MM.1S (cell line): ENCODE data around the gene PCBP2.

ENCODE experiments used
- DNase-seq: peaks from one replicate; pipeline ENCODE4 v3.0.0-alpha.2; 2015
- H2AFZ ChIP-seq: fragments of 300-600 bp; sonication (generic); 2 replicates; pipeline ENCODE4 v1.6.0; 2016; ENCODE audit warnings: antibody characterized with exemption, low read length
- H3F3A ChIP-seq: fragments of 300-600 bp; sonication (generic); 2 replicates; pipeline ENCODE4 v1.6.1; 2016; ENCODE audit warnings: mild to moderate bottlenecking, antibody characterized with exemption, low read length, moderate library complexity, mixed read lengths; ENCODE audit not compliant: insufficient read depth
- H3K27ac ChIP-seq: fragments of 300-600 bp; sonication (generic); 2 replicates; pipeline ENCODE4 v1.5.1; 2016; ENCODE audit warnings: mild to moderate bottlenecking, low read length
- H3K27me3 ChIP-seq: fragments of 300-600 bp; sonication (generic); replicated peaks from 2 replicates; pipeline ENCODE4 v1.6.0; 2016; ENCODE audit warnings: low read length; ENCODE audit not compliant: insufficient read depth
- H3K36me3 ChIP-seq: fragments of 300-600 bp; sonication (generic); replicated peaks from 2 replicates; pipeline ENCODE4 v1.6.1; 2016; ENCODE audit warnings: mild to moderate bottlenecking, low read length, mixed read lengths; ENCODE audit not compliant: insufficient read depth
- H3K4me1 ChIP-seq: fragments of 300-600 bp; sonication (generic); 2 replicates; pipeline ENCODE4 v1.6.1; 2016; ENCODE audit warnings: low read length, mixed read lengths
- H3K4me2 ChIP-seq: fragments of 300-600 bp; sonication (generic); 2 replicates; pipeline ENCODE4 v1.6.0; 2016; ENCODE audit warnings: low read depth, low read length
- H3K4me3 ChIP-seq: fragments of 300-600 bp; sonication (generic); 2 replicates; pipeline ENCODE4 v1.5.1; 2016; ENCODE audit warnings: low read length, mixed read lengths
- H3K79me2 ChIP-seq: fragments of 300-600 bp; sonication (generic); 2 replicates; pipeline ENCODE4 v1.6.1; 2016; ENCODE audit warnings: mixed run types, low read length, mixed read lengths
- H3K9ac ChIP-seq: fragments of 300-600 bp; sonication (generic); 2 replicates; pipeline ENCODE4 v1.6.1; 2016; ENCODE audit warnings: low read length, mixed read lengths
- H3K9me2 ChIP-seq: fragments of 300-600 bp; sonication (generic); replicated peaks from 2 replicates; pipeline ENCODE4 v1.6.1; 2016; ENCODE audit warnings: mild to moderate bottlenecking, low read length, mixed read lengths; ENCODE audit not compliant: insufficient read depth
- H3K9me3 ChIP-seq: fragments of 300-600 bp; sonication (generic); replicated peaks from 2 replicates; pipeline ENCODE4 v1.6.1; 2016; ENCODE audit warnings: mild to moderate bottlenecking, low read length, mixed read lengths; ENCODE audit not compliant: insufficient read depth
- H4K20me1 ChIP-seq: fragments of 300-600 bp; sonication (generic); 2 replicates; pipeline ENCODE4 v1.6.1; 2016; ENCODE audit warnings: mild to moderate bottlenecking, low read length, moderate library complexity, mixed read lengths; ENCODE audit not compliant: insufficient read depth
- CTCF ChIP-seq: fragments of 300-600 bp; sonication (generic); IDR thresholded peaks from 2 replicates; pipeline ENCODE4 v1.5.1; 2016; ENCODE audit warnings: antibody characterized with exemption, low read length, mixed read lengths
- EZH2 ChIP-seq: fragments of 300-600 bp; sonication (generic); optimal IDR thresholded peaks from 2 replicates; pipeline ENCODE3; 2017; ENCODE audit warnings: low read depth, mild to moderate bottlenecking, antibody characterized with exemption, low read length, mixed read lengths
- EZH2phosphoT487 ChIP-seq: fragments of 300-600 bp; sonication (generic); IDR thresholded peaks from 2 replicates; pipeline ENCODE4 v1.6.1; 2018; ENCODE audit warnings: antibody characterized with exemption, low read length

Gene PCBP2

DNA sequence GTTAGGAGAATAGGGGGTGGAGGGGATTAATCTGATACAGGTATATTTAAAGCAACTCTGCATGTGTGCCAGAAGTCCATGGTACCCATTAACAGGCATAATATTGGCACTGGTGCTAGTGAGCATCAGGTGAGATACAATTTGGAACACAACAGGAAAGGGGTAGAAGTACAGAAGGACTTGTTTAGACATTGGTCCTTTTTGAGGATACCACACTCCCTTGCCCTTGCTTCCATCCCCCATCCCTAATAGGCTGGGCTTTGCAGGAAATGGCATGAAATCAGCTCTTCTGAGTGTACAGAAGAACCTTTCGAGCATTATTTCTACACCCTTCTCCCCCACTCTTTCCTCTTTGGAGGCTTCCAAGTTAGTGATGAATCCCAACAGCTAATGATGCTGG is 16.4 kb downstream of the PCBP2 start:
- H3K36me3 ChIP-seq = peaks cover 9% of the 10 kb centered on the region
- peak; percentile 18 for DNase-seq
- H2AFZ ChIP-seq = no peak overlapping the region
- H3K79me2 ChIP-seq = peaks cover 90% of the 10 kb centered on the region
- no peaks in the 10 kb centered on the region for H3K27me3 ChIP-seq
- H3K9ac ChIP-seq = peak overlapping the region; percentile 58; the same call in 1 of the 2 replicates
- H3K4me2 ChIP-seq = peak overlapping the region; percentile 61
- H3F3A ChIP-seq = peaks cover 92% of the 10 kb centered on the region
- no peaks in the 10 kb centered on the region for H3K9me2 ChIP-seq
- H3K27ac ChIP-seq = peak overlapping the region; percentile 94
- no peaks in the 10 kb centered on the region for H4K20me1 ChIP-seq
- no peaks in the 10 kb centered on the region for H3K9me3 ChIP-seq
- peaks cover 88% of the 10 kb centered on the region for H3K4me1 ChIP-seq
- H3K4me3 ChIP-seq = no peak overlapping the region
- TF ChIP-seq CTCF = no peak

GRCh38 chr12:53472056-53472582 is 20.2 kb downstream of the PCBP2 start:
- H4K20me1 ChIP-seq = no peaks in the 10 kb centered on the region
- no peak overlapping the region for H2AFZ ChIP-seq
- H3K9me3 ChIP-seq = no peaks in the 10 kb centered on the region
- peak overlapping the region; percentile 97 for H3K27ac ChIP-seq
- TF ChIP-seq EZH2 (no peak), CTCF (no peak), EZH2phosphoT487 (no peak)
- H3K4me3 ChIP-seq = peak overlapping the region; percentile 21; the same call in 1 of the 2 replicates
- no peaks in the 10 kb centered on the region for H3K9me2 ChIP-seq
- no peaks in the 10 kb centered on the region for H3K27me3 ChIP-seq
- peaks cover 88% of the 10 kb centered on the region for H3K4me1 ChIP-seq
- peaks cover 92% of the 10 kb centered on the region for H3F3A ChIP-seq
- peaks cover 9% of the 10 kb centered on the region; the same call in 1 of the 2 replicates for H3K36me3 ChIP-seq
- H3K4me2 ChIP-seq = peak overlapping the region; percentile 85
- H3K79me2 ChIP-seq = peaks cover 90% of the 10 kb centered on the region
- peak overlapping the region; percentile 76 for H3K9ac ChIP-seq
- DNase-seq = peak; percentile 8

DNA sequence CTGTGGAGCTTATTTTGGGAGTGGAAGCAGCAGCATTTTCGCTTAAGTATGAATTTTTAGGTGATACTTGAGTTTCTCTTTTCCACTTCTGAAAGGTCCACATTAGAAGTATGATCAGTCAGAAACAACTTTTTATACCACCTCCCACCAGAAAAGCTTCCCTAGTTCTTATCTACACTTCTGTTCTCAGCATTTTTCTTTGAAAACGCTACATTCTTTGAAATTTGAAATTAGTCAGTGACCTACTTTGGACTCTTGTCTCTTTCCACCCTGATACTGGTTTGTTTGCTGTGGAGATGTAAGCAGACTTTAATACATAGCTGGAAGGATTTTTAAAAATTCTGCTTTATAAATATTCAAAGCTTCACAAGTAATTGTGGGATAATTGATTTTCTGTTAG is 22.2 kb downstream of the PCBP2 start:
- Histone ChIP-seq H3K4me3 (peak overlapping the region; percentile 49), H3K4me2 (peak overlapping the region; percentile 85), H3K9me2 (no peaks in the 10 kb centered on the region), H2AFZ (no peak overlapping the region), H3K4me1 (peaks cover 85% of the 10 kb centered on the region), H3K79me2 (peaks cover 90% of the 10 kb centered on the region), H3K27ac (peak overlapping the region; percentile 97), H4K20me1 (no peaks in the 10 kb centered on the region), H3F3A (peaks cover 90% of the 10 kb centered on the region), H3K27me3 (no peaks in the 10 kb centered on the region), H3K9me3 (no peaks in the 10 kb centered on the region), H3K9ac (peak overlapping the region; percentile 76), H3K36me3 (peaks cover 9% of the 10 kb centered on the region; the same call in 1 of the 2 replicates)
- DNase-seq = peak; percentile 28
- TF ChIP-seq EZH2 (no peak), CTCF (no peak), EZH2phosphoT487 (no peak)
